CD4-positive, alpha-beta T cell treated with Interleukin-6 at 100 ng/mL for 8 hours (primary cell): Measurements from ENCODE around the gene RTN4IP1.

Experiments
- DNase-seq: peaks from one replicate; pipeline ENCODE4 v3.0.0-alpha.2; 2020; ENCODE audit warnings: mixed read lengths, low spot score

Gene RTN4IP1

GRCh38 chr6:106546691-106547414 lies 82.4 kb downstream of the RTN4IP1 start:
- peak; percentile 9 for DNase-seq

- DNase-seq = no peak
These were observed 83.0 kb downstream of the RTN4IP1 start for GRCh38 chr6:106546261-106546690.

- no peak for DNase-seq
These were observed 88.4 kb downstream of the RTN4IP1 start for GRCh38 chr6:106540907-106541306.

- no peak for DNase-seq
These were observed 88.9 kb downstream of the RTN4IP1 start for GRCh38 chr6:106540432-106540831.

GRCh38 chr6:106539936-106540335 lies 89.4 kb downstream of the RTN4IP1 start:
- no peak for DNase-seq

- DNase-seq = no peak
These were observed 91.2 kb downstream of the RTN4IP1 start for GRCh38 chr6:106538145-106538544.

GRCh38 chr6:106537662-106538061 lies 91.6 kb downstream of the RTN4IP1 start:
- no peak for DNase-seq

GRCh38 chr6:106536851-106537250 lies 92.4 kb downstream of the RTN4IP1 start:
- no peak for DNase-seq

- no peak for DNase-seq
These were observed 92.9 kb downstream of the RTN4IP1 start for GRCh38 chr6:106536357-106536756.

- DNase-seq = no peak
These were observed 94.3 kb downstream of the RTN4IP1 start for GRCh38 chr6:106535012-106535411.

- peak; percentile 25 for DNase-seq
These were observed 94.7 kb downstream of the RTN4IP1 start for GRCh38 chr6:106534564-106534982.

GRCh38 chr6:106534004-106534403 lies 95.3 kb downstream of the RTN4IP1 start:
- DNase-seq = no peak

GRCh38 chr6:106533054-106533453 lies 96.2 kb downstream of the RTN4IP1 start:
- no peak for DNase-seq

- DNase-seq = no peak
These were observed 98.8 kb downstream of the RTN4IP1 start for GRCh38 chr6:106530502-106530901.

- DNase-seq = no peak
These were observed 99.3 kb downstream of the RTN4IP1 start for GRCh38 chr6:106530026-106530425.

GRCh38 chr6:106529438-106529837 lies 99.9 kb downstream of the RTN4IP1 start:
- no peak for DNase-seq

GRCh38 chr6:106528521-106528920 lies 100.8 kb downstream of the RTN4IP1 start:
- DNase-seq = no peak

GRCh38 chr6:106527979-106528378 lies 101.3 kb downstream of the RTN4IP1 start:
- DNase-seq = no peak

- no peak for DNase-seq
These were observed 102.2 kb downstream of the RTN4IP1 start for GRCh38 chr6:106527117-106527516.

GRCh38 chr6:106525882-106526275 lies 103.4 kb downstream of the RTN4IP1 start:
- peak; percentile 34 for DNase-seq

- peak; percentile 33 for DNase-seq
These were observed 104.0 kb downstream of the RTN4IP1 start for GRCh38 chr6:106525107-106525881.

GRCh38 chr6:106522562-106523250 lies 106.6 kb downstream of the RTN4IP1 start:
- DNase-seq = no peak
